Neutrophil (primary cell): Measurements from ENCODE around the gene KCNQ1.

Experiments
- H3K27ac ChIP-seq: fragments of 200-600 bp; sonication (generic); 2 replicates; pipeline ENCODE4 v1.5.1; 2016; ENCODE audit warnings: mild to moderate bottlenecking, moderate library complexity
- H3K27me3 ChIP-seq: fragments of 200-600 bp; sonication (generic); 2 replicates; pipeline ENCODE4 v1.6.0; 2016; ENCODE audit warnings: mild to moderate bottlenecking
- H3K36me3 ChIP-seq: fragments of 200-600 bp; sonication (generic); 2 replicates; pipeline ENCODE4 v1.5.1; 2017
- H3K4me1 ChIP-seq, 2 experiments: fragments of 200-600 bp in 1 of 2; sonication (generic) in 1 of 2; 1 replicate in 1 of 2; 2 replicates in 1 of 2; pipeline versions ENCODE4 v1.5.1 to v1.6.1; 2013 to 2016; ENCODE audit warnings: low read depth in 1 of 2, low read length in 1 of 2, mild to moderate bottlenecking in 1 of 2, moderate library complexity in 1 of 2; ENCODE audit not compliant: control insufficient read depth in 1 of 2, insufficient read depth in 1 of 2
- H3K4me3 ChIP-seq, 2 experiments: fragments of 200-600 bp in 1 of 2; sonication (generic) in 1 of 2; 1 replicate in 1 of 2; 2 replicates in 1 of 2; pipeline ENCODE4 v1.5.1; 2013 to 2016; ENCODE audit warnings: low read depth in 1 of 2, low read length in 1 of 2, mild to moderate bottlenecking in 1 of 2, moderate library complexity in 1 of 2
- H3K9me3 ChIP-seq: fragments of 200-600 bp; sonication (generic); 2 replicates; pipeline ENCODE4 v1.5.1; 2016
- CTCF ChIP-seq: fragments of 200-600 bp; sonication (generic); IDR thresholded peaks from 2 replicates; pipeline ENCODE4 v1.5.1; 2016; ENCODE audit warnings: antibody characterized with exemption

Gene KCNQ1

GRCh38 chr11:2794968-2795322 lies 350.1 kb downstream of the KCNQ1 start:
- H3K27ac ChIP-seq: no peak overlapping the region
- TF ChIP-seq CTCF: no peak
- no peaks in the 10 kb centered on the region for H3K9me3 ChIP-seq
- no peak overlapping the region for H3K4me3 ChIP-seq
- H3K36me3 ChIP-seq: no peaks in the 10 kb centered on the region
- peaks cover 33% of the 10 kb centered on the region for H3K27me3 ChIP-seq
- H3K4me1 ChIP-seq: peaks cover 3 to 11% of the 10 kb centered on the region in 2 experiments

- H3K36me3 ChIP-seq: no peaks in the 10 kb centered on the region
- peaks cover 3 to 11% of the 10 kb centered on the region in 2 experiments for H3K4me1 ChIP-seq
- peaks cover 27% of the 10 kb centered on the region for H3K27me3 ChIP-seq
- H3K27ac ChIP-seq: no peak overlapping the region
- no peak overlapping the region for H3K4me3 ChIP-seq
- no peak for TF ChIP-seq CTCF
- no peaks in the 10 kb centered on the region for H3K9me3 ChIP-seq
These were observed 350.7 kb downstream of the KCNQ1 start for GRCh38 chr11:2795491-2795991.

- Histone ChIP-seq H3K4me1 (peaks cover 2 to 11% of the 10 kb centered on the region in 2 experiments), H3K27me3 (peaks cover 22% of the 10 kb centered on the region), H3K4me3 (no peak overlapping the region), H3K27ac (no peak overlapping the region), H3K36me3 (no peaks in the 10 kb centered on the region), H3K9me3 (no peaks in the 10 kb centered on the region)
- TF ChIP-seq CTCF: no peak
These were observed 351.3 kb downstream of the KCNQ1 start for GRCh38 chr11:2796091-2796490.

- no peaks in the 10 kb centered on the region for H3K36me3 ChIP-seq
- H3K9me3 ChIP-seq: no peaks in the 10 kb centered on the region
- H3K27me3 ChIP-seq: peaks cover 17% of the 10 kb centered on the region
- TF ChIP-seq CTCF: no peak
- H3K4me1 ChIP-seq: peaks cover 0 to 6% of the 10 kb centered on the region in 2 experiments
- no peak overlapping the region for H3K4me3 ChIP-seq
- no peak overlapping the region for H3K27ac ChIP-seq
These were observed 351.8 kb downstream of the KCNQ1 start for GRCh38 chr11:2796508-2797113.

GRCh38 chr11:2797121-2797711 lies 352.4 kb downstream of the KCNQ1 start:
- peaks cover 10% of the 10 kb centered on the region for H3K27me3 ChIP-seq
- no peaks in the 10 kb centered on the region for H3K36me3 ChIP-seq
- no peak overlapping the region for H3K4me3 ChIP-seq
- H3K27ac ChIP-seq: no peak overlapping the region
- TF ChIP-seq CTCF: no peak
- H3K4me1 ChIP-seq: peaks cover 0 to under 1% of the 10 kb centered on the region in 2 experiments
- H3K9me3 ChIP-seq: no peaks in the 10 kb centered on the region
